Activated CD8-positive, alpha-beta memory T cell treated with anti-CD3 and anti-CD28 coated beads, Interleukin-2, amount 50 U/mL, for 48 hours (primary cell): ENCODE results near the gene CNOT10.

ENCODE experiments used
- DNase-seq: peaks from one replicate; pipeline ENCODE4 v3.0.0-alpha.2; 2020

The CNOT10 gene

DNA sequence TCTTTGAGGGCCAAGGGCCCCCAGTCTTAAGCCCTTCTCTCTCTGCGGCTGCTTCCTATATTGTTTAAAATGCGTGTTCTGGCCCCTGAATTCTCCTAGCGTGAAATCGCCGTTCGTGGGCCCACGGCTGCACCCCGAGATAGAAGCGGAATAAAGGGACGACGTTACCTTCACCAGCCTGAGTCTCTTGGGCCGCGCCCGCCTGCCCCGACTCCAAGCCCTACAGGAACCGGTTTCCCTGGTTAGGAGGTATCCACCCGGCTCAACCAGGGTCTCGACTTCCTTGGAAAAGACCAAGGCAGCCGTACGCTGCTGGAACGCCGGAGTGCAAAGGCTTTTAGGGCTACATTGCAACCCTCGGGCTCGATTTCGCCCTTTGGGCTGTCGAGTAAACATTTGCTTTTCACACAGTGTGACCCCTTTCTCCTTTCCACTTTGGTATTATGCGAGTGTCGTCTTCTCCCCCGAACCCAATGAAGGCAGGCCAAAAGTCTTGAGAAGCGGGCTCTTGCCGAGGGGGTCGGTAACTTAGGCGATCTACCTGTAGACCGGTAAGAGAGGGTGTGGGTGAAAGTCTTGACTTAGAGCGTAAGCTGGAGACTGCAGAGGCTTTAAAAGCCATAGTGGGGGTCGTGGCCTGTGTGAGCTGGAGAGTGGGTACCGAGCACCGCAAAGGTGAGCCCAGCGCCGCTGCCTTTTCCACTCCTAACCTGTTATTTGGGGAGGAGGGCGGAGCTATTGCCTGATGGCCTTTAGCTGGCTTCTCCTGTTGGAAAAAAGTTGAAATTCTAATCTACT is 134.8 kb downstream of the CNOT10 start:
- no peak for DNase-seq

DNA sequence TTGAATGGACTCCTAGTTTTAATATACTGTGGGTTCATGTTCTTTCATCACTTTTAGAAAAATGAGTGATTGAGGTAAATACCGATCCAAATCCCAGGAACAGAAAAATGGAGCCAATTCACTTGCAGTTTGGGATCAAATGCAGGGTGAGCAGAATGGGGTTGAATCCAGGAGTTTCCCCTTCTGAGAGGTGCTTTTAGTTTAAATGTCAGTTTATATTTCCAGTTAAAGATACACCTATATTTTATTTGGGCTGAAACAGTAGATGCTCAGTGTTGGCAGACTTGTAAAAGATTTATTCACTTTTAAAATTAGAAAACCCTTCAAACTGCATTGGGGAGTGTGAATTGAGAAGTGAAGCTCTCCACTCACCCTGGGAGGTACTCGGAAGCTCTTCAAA is 135.4 kb downstream of the CNOT10 start:
- DNase-seq, result no peak

DNA sequence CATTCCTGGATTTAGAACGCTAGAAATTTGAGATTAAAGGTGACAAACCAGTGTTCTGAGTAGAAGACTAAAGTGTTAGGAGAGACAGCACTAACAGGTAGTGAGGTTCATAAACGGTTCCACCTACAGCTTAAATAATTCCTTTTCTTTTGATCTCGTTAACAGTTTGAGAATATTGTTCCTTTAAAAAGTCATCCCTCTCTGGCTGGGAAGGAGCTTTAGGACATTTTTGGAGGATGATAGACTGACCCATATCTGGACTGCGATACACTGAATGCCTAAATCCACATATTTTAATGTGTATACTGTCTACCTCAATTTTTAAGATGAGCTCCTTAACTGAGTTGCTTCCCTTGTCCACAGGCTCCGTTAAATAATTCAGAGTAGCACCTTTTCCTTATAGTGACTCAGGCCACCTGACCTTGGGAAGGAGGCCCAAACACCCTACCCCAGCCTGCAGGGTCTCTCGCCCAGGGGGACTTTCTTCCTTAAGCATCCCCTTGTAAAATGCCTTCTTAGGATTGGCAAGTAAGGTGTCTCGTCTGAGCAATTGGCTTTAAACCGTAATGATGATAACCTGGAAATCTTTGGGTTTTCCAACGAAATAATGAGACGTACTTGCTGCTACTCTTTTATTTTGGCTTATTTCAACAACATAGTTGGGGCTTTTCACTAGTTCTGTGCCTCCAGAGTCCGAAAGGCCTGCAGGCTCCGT is 136.1 kb downstream of the CNOT10 start:
- no peak for DNase-seq

DNA sequence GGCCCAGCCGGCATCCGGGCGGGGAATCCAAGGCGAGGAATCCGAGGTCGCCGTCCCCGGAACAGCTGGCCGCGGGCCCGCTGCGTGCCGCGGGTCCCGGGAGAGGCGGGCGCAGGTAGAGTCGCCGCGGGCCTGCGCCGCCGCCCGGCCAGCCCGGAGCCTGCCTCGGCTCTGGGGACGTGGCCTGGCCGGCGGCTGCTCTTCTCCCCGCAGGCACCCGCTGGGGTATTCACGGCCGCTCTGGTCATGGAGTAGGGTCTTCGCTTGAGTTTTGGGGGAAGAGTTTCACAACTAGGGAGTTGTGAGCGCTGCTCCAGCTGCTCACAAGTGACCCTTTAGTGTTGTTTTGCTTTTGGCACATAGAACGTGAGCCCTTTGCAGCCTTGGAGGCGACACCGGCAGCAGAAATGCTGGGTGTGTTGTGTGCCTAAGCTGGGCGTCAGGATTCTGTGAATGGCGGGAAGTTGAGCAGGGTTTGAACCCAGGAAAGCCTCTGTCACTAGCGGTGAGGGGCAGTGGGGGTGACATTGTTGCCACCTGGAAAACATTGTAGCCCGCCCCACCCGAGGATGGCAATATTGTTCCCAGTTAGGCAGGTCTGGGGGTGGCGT is 136.8 kb downstream of the CNOT10 start:
- DNase-seq, result no peak

DNA sequence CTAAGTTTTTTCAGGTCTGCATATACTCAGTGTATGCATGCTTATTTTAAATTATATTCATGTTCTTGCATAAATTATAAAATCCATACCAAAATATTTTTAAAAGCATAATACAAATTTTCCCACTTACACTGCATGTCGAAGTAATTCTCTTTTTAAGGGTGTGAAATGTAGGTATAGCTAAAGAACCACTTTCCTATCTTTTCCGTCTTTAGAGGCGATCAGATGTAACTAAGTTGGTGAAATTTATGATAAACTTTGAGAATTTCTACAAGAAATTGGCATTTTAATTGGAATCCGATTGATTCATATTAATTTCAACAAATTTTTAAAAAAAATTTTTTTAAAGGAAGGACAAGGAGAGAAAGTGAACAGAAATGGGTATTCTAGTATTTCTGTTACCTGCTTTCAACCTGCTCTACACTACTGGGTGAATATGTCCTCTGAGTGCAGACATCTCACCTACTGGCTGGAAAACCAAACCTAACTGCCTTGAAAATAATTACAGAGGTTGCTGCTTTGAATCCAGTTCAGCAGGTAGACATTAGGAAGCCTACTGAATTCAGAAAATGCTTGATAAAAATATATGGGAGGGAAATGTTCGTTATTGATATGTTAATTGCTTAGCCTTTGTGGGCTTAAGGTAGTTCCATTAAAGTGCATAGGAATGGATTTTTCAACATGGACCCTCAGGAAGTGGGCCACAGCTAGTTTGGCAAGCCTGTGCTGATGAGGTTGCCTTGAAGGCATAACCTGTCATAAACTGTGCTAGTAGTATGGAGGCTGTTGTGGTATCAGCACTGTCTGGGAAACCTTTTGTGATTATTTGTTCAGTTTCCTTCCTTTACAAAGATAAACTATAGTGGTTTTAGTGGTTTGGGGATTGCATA is 137.9 kb downstream of the CNOT10 start:
- DNase-seq, result no peak
